ENCODE data around the gene FGD4.

- TF ChIP-seq CTCF (IDR thresholded peaks at IDR 0.05) (no peak), EP300 (IDR thresholded peaks at IDR 0.05) (no peak), POLR2A (IDR thresholded peaks at IDR 0.05) (no peak)
Observed at GRCh38 chr12:32502693-32503502, 103.5 kb downstream of the FGD4 start.
